Retina (tissue), 1 donor: ENCODE data around the gene IRAK4.
"Not testable (repeated sequence)": the region's sequence is repeated elsewhere in the genome, so short reads cannot be mapped to it uniquely, and the experiment has no call there.

ENCODE experiments used
- DNase-seq: peaks from one replicate; pipeline ENCODE4 v3.0.0-alpha.2; 2016

IRAK4 gene

GRCh38 chr12:43758728-43759563, at the start of gene IRAK4, which contains the start of gene PUS7L:
TSS of gene IRAK4 (plus strand) at chr12:43758951. CDS start at chr12:43768112, 9,161 bp downstream.
TSS of gene PUS7L (minus strand) at chr12:43758790. CDS start at chr12:43755245, 3,545 bp downstream.
- peak; percentile 98 for DNase-seq

GRCh38 chr12:43711348-43711747, 47.4 kb upstream of the IRAK4 start:
- no peak for DNase-seq

- no peak for DNase-seq
Observed at GRCh38 chr12:43722621-43723020, 36.1 kb upstream of the IRAK4 start.

- DNase-seq, result no peak
Observed at GRCh38 chr12:43723134-43723533, 35.6 kb upstream of the IRAK4 start.

GRCh38 chr12:43728117-43728516, 30.6 kb upstream of the IRAK4 start:
- DNase-seq, result no peak

- no peak for DNase-seq
Observed at GRCh38 chr12:43728698-43729097, 30.1 kb upstream of the IRAK4 start.

GRCh38 chr12:43730283-43730682, 28.5 kb upstream of the IRAK4 start:
- no peak for DNase-seq

- no peak for DNase-seq
Observed at GRCh38 chr12:43733687-43734086, 25.1 kb upstream of the IRAK4 start.

- DNase-seq, result no peak
Observed at GRCh38 chr12:43736927-43737440, 21.8 kb upstream of the IRAK4 start.

- DNase-seq, result no peak
Observed at GRCh38 chr12:43737646-43738045, 21.1 kb upstream of the IRAK4 start.

- DNase-seq, result no peak
Observed at GRCh38 chr12:43740511-43741100, 18.1 kb upstream of the IRAK4 start.

- no peak for DNase-seq
Observed at GRCh38 chr12:43742106-43742505, 16.6 kb upstream of the IRAK4 start.

GRCh38 chr12:43744826-43745225, 13.9 kb upstream of the IRAK4 start:
- DNase-seq, result no peak

- DNase-seq, result no peak
Observed at GRCh38 chr12:43749016-43749415, 9.7 kb upstream of the IRAK4 start.

- DNase-seq, result no peak
Observed at GRCh38 chr12:43750814-43751213, 7.9 kb upstream of the IRAK4 start.

GRCh38 chr12:43751360-43751759, 7.4 kb upstream of the IRAK4 start:
- DNase-seq, result not testable (repeated sequence)

- DNase-seq, result no peak
Observed at GRCh38 chr12:43754015-43754414, 4.7 kb upstream of the IRAK4 start.

GRCh38 chr12:43758247-43758727, 464 bp upstream of the IRAK4 start:
- no peak for DNase-seq

GRCh38 chr12:43760396-43760795, 1.6 kb downstream of the IRAK4 start:
- DNase-seq, result no peak

GRCh38 chr12:43761500-43761899, 2.7 kb downstream of the IRAK4 start:
- no peak for DNase-seq

GRCh38 chr12:43762596-43762995, 3.8 kb downstream of the IRAK4 start:
- DNase-seq, result no peak

GRCh38 chr12:43763769-43764168, 5.0 kb downstream of the IRAK4 start:
- DNase-seq, result no peak

GRCh38 chr12:43764528-43764927, 5.8 kb downstream of the IRAK4 start:
- DNase-seq, result no peak

GRCh38 chr12:43766291-43766690, 7.5 kb downstream of the IRAK4 start:
- no peak for DNase-seq
